Hepatocyte (in vitro differentiated cells): ENCODE data around the gene LMAN2. TPM values are rescaled to one million over a fixed set of nuclear protein-coding genes. Genes with fewer than 3 reads are reported as not detected.

Source experiments
- DNase-seq: peaks from one replicate; pipeline ENCODE4 v3.0.0-alpha.2; 2016; ENCODE audit warnings: low spot score
- H2AFZ ChIP-seq: fragments of 200-600 bp; sonication (generic); 2 replicates; pipeline ENCODE4 v1.6.0; 2016; ENCODE audit warnings: antibody characterized with exemption, mild to moderate bottlenecking
- H3K27ac ChIP-seq: fragments of 200-600 bp; sonication (generic); 2 replicates; pipeline ENCODE4 v1.5.1; 2016; ENCODE audit warnings: mild to moderate bottlenecking
- H3K27me3 ChIP-seq: fragments of 200-600 bp; sonication (generic); 2 replicates; pipeline ENCODE4 v1.6.1; 2016
- H3K36me3 ChIP-seq: fragments of 200-600 bp; sonication (generic); replicated peaks from 2 replicates; pipeline ENCODE4 v1.5.1; 2016; ENCODE audit warnings: low read depth; ENCODE audit not compliant: insufficient read depth
- H3K4me1 ChIP-seq: fragments of 200-600 bp; sonication (generic); 2 replicates; pipeline ENCODE4 v1.5.1; 2016; ENCODE audit warnings: mild to moderate bottlenecking, moderate library complexity; ENCODE audit not compliant: insufficient read depth
- H3K4me2 ChIP-seq: fragments of 200-600 bp; sonication (generic); 2 replicates; pipeline ENCODE4 v1.6.0; 2016
- H3K4me3 ChIP-seq: fragments of 200-600 bp; sonication (generic); 2 replicates; pipeline ENCODE4 v1.5.1; 2016; ENCODE audit warnings: mild to moderate bottlenecking
- H3K79me2 ChIP-seq: fragments of 200-600 bp; sonication (generic); 2 replicates; pipeline ENCODE4 v1.6.0; 2017; ENCODE audit warnings: mild to moderate bottlenecking
- H3K9me2 ChIP-seq: fragments of 200-600 bp; sonication (generic); replicated peaks from 2 replicates; pipeline ENCODE4 v1.6.0; 2017; ENCODE audit warnings: mild to moderate bottlenecking; ENCODE audit not compliant: insufficient read depth
- H3K9me3 ChIP-seq: fragments of 200-600 bp; sonication (generic); 2 replicates; pipeline ENCODE4 v1.5.1; 2016; ENCODE audit warnings: low read depth, mild to moderate bottlenecking
- H4K20me1 ChIP-seq: fragments of 200-600 bp; sonication (generic); 2 replicates; pipeline ENCODE4 v1.6.0; 2016; ENCODE audit warnings: mild to moderate bottlenecking; ENCODE audit not compliant: insufficient read depth, poor library complexity, severe bottlenecking
- EZH2 ChIP-seq: fragments of 200-600 bp; sonication (generic); IDR thresholded peaks from 2 replicates; pipeline ENCODE4 v1.6.1; 2016; ENCODE audit warnings: antibody characterized with exemption, mild to moderate bottlenecking, borderline replicate concordance
- EZH2phosphoT487 ChIP-seq: fragments of 200-600 bp; sonication (generic); IDR thresholded peaks from one replicate; pipeline ENCODE4 v1.6.1; 2018; ENCODE audit warnings: antibody characterized with exemption, mild to moderate bottlenecking, low read depth, moderate library complexity; ENCODE audit not compliant: unreplicated experiment, severe bottlenecking
- WGBS: methylation state at CpG from one replicate; pipeline ENCODE4 v1.1.6; 2016; ENCODE audit warnings: low lambda C conversion rate; ENCODE audit errors: missing lambda C conversion rate; 5-methylcytosine and 5-hydroxymethylcytosine counted together
- polyA plus RNA-seq: library from polyadenylated mRNA; unstranded; fragments of >200 nt; fragmentation: Nextera tagmentation; extraction: Ambion mirVana; gene quantifications from 2 replicates; pipeline ENCODE4 v1.2.1, GENCODE V29; 2016
- total RNA-seq: library from RNA; depleted of rRNA; stranded (reverse); fragments of >200 nt; gene quantifications from 2 replicates; pipeline ENCODE4 v1.2.3, GENCODE V29; 2014
- TF ChIP-seq, protein P1 (sequence below): fragments of 200-600 bp; sonication (generic); IDR thresholded peaks from 2 replicates; pipeline ENCODE4 v1.5.1; 2016; ENCODE audit warnings: antibody characterized with exemption, mild to moderate bottlenecking; ENCODE audit not compliant: poor library complexity

Gene LMAN2
- total and polyA plus RNA-seq, 2 experiments from 2014 or later = 357 to 391 TPM

DNA sequence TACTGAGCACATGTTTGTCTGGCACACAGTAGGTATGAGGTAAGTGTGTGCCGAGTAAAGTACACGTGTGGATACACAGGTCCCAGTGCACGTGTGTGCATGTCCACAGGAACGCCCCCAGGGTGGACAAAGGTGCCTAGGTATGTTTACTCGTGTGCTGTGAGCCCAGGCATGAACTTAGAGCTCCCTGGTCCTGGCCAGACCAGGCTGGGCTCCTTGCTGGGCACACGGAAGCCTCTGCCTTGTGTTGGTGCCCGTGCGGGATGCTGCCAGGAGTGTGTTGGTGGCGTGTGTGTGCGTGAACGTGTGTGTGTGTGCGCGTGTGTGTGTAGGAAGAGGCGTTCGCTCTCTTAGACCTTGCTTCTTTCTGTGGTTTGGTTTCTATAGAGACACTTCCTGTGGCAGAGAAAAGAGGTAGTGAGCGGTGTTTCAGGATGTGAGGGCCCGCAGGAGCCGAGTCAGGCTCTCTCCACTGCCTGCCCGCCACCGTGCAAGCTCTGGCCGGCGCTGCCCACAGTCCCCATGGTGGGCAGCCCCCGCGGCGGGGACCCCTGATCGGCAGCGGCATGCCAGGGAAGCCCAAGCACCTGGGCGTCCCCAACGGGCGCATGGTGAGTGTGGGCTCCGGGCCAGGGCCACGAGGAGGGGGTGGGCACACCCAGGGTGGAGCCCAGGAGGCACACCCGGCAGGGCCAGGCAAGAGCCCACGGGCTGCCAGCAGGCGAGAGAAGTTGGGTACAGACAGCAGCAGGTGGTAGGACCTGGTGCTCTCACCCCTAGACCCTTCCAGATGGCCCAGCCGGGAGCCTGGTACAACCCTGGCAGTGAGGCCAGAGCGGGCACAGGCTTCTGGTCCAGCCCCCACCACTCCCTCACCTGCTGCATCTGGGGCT, 6.2 kb upstream of the LMAN2 start, which contains the start of gene RGS14:
TSS of gene RGS14 (plus strand) at position 466 of the 893 bp plus-strand sequence. CDS start at position 567, 101 bp downstream.
- H3K9me3 ChIP-seq = no peaks in the 10 kb centered on the region
- peaks cover 5% of the 10 kb centered on the region for H3K4me1 ChIP-seq
- no peaks in the 10 kb centered on the region for H3K36me3 ChIP-seq
- H4K20me1 ChIP-seq = no peaks in the 10 kb centered on the region
- H3K27me3 ChIP-seq = no peaks in the 10 kb centered on the region
- H2AFZ ChIP-seq = no peak within 1 kb of the TSS
- H3K9me2 ChIP-seq = no peaks in the 10 kb centered on the region
- no peaks in the 10 kb centered on the region for H3K79me2 ChIP-seq
- H3K27ac ChIP-seq = no peak within 1 kb of the TSS
- TF ChIP-seq, protein P1, sequence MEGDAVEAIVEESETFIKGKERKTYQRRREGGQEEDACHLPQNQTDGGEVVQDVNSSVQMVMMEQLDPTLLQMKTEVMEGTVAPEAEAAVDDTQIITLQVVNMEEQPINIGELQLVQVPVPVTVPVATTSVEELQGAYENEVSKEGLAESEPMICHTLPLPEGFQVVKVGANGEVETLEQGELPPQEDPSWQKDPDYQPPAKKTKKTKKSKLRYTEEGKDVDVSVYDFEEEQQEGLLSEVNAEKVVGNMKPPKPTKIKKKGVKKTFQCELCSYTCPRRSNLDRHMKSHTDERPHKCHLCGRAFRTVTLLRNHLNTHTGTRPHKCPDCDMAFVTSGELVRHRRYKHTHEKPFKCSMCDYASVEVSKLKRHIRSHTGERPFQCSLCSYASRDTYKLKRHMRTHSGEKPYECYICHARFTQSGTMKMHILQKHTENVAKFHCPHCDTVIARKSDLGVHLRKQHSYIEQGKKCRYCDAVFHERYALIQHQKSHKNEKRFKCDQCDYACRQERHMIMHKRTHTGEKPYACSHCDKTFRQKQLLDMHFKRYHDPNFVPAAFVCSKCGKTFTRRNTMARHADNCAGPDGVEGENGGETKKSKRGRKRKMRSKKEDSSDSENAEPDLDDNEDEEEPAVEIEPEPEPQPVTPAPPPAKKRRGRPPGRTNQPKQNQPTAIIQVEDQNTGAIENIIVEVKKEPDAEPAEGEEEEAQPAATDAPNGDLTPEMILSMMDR = no peak
- TF ChIP-seq EZH2 (no peak), EZH2phosphoT487 (no peak)
- WGBS = 87% methylated on average over 35 of the region's 37 CpGs
- H3K4me3 ChIP-seq = no peak within 1 kb of the TSS
- no peak within 1 kb of the TSS for H3K4me2 ChIP-seq
- no peak for DNase-seq

DNA sequence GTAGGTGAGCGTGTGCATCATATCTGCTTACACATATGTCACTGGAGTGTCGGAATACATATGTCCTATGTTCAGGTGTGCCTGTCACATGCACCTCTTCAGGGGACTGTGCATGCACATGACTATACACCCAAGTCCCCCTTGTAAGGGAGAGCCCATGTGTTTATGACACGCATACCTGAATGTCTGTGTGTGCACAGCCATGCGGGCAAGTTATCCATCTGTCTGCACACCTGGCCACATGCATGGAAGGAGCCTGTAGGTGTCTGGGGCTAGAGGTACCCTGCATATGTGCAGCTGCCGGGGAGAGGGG, 5.6 kb upstream of the LMAN2 start:
- Histone ChIP-seq H3K27ac (no peak overlapping the region), H2AFZ (no peak overlapping the region)
- TF ChIP-seq EZH2 (no peak), EZH2phosphoT487 (no peak)
- TF ChIP-seq, protein P1 = no peak

DNA sequence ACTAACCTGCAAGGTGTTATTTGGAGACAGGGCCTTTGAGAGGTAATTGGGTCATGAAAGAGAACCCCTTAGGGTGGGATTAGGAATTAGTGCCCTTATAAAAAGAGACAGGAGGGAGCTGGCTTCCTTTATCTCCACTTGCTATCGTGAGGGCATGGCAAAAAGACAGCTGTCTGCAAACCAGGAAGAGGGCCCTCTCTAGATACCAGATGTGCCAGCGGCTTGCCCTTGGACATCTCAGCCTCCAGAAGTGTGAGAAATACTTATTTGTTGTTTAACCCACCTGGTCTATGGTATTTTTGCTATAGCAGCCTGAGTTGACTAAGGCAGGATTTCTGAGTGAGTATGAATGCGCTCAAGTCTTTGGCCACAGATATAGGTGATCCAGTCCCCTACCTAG, 5.3 kb upstream of the LMAN2 start:
- no peak overlapping the region for H3K27ac ChIP-seq
- no peaks in the 10 kb centered on the region for H3K9me2 ChIP-seq
- no peaks in the 10 kb centered on the region for H3K79me2 ChIP-seq
- TF ChIP-seq, protein P1 = no peak
- no peak for TF ChIP-seq EZH2
- no peak for TF ChIP-seq EZH2phosphoT487
- H3K4me1 ChIP-seq = peaks cover 4% of the 10 kb centered on the region
- no peaks in the 10 kb centered on the region for H3K9me3 ChIP-seq
- DNase-seq = no peak
- no peaks in the 10 kb centered on the region for H3K36me3 ChIP-seq
- no peak overlapping the region for H3K4me2 ChIP-seq
- H3K4me3 ChIP-seq = no peak overlapping the region
- 72% methylated on average over 3 of the region's 3 CpGs for WGBS
- no peaks in the 10 kb centered on the region for H4K20me1 ChIP-seq
- no peak overlapping the region for H2AFZ ChIP-seq
- no peaks in the 10 kb centered on the region for H3K27me3 ChIP-seq

More for the DNA sequence above, 5.6 kb upstream of the LMAN2 start:
- H3K9me2 ChIP-seq = no peaks in the 10 kb centered on the region
- no peak overlapping the region for H3K4me2 ChIP-seq
- H3K4me3 ChIP-seq = no peak overlapping the region
- no peak for DNase-seq
- no peaks in the 10 kb centered on the region for H3K79me2 ChIP-seq
- H3K27me3 ChIP-seq = no peaks in the 10 kb centered on the region
- 92% methylated on average over 5 of the region's 5 CpGs for WGBS
- H3K36me3 ChIP-seq = no peaks in the 10 kb centered on the region
- H3K9me3 ChIP-seq = no peaks in the 10 kb centered on the region
- peaks cover 4% of the 10 kb centered on the region for H3K4me1 ChIP-seq
- H4K20me1 ChIP-seq = no peaks in the 10 kb centered on the region
